Measurements from ENCODE around the gene SMG5.

The SMG5 gene

DNA sequence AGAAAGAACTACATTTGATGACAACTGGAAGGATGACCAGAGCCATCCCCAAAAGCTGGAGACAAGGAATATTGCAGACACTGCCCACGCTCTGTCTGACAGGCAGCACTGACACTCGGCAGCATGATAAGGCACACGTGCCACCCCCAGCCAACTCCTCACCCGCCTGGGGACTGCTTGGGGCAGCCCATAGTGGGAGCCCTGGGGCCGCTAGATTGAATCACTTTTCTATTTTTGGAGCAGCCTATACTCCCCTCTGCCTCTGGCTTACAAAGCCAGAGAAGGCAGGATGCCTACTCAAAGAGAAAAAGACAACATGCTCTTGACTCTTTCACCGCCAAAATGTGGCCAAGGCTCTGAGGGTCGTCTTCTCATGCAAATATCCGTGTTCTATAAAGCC is 1.3 kb downstream of the SMG5 start:
- TF ChIP-seq, protein P1, sequence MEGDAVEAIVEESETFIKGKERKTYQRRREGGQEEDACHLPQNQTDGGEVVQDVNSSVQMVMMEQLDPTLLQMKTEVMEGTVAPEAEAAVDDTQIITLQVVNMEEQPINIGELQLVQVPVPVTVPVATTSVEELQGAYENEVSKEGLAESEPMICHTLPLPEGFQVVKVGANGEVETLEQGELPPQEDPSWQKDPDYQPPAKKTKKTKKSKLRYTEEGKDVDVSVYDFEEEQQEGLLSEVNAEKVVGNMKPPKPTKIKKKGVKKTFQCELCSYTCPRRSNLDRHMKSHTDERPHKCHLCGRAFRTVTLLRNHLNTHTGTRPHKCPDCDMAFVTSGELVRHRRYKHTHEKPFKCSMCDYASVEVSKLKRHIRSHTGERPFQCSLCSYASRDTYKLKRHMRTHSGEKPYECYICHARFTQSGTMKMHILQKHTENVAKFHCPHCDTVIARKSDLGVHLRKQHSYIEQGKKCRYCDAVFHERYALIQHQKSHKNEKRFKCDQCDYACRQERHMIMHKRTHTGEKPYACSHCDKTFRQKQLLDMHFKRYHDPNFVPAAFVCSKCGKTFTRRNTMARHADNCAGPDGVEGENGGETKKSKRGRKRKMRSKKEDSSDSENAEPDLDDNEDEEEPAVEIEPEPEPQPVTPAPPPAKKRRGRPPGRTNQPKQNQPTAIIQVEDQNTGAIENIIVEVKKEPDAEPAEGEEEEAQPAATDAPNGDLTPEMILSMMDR (conservative IDR thresholded peaks at IDR 0.05), result no peak
- peak overlapping the region; percentile 92 for H3K27ac ChIP-seq

DNA sequence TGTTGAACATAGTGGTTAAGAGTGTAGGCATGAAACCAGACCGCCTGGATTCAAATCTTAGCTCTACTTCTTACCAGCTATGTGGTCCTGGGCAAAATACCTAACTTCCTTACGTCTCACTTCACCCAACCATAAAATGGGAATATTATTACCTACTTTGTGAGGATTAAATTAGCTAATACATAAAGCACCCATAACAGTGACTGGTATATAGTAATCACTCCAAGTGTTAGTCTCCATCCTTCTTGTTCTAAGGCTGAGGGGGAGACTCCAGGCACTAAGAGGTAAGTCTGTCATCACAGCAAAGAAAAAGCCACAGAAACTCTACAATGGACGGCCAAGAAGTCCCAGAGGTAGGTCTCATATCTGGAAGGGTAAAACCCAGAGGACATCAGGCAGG is 2.8 kb downstream of the SMG5 start:
- TF ChIP-seq, protein P1 (conservative IDR thresholded peaks at IDR 0.05), result no peak
- H3K27ac ChIP-seq, result no peak overlapping the region

DNA sequence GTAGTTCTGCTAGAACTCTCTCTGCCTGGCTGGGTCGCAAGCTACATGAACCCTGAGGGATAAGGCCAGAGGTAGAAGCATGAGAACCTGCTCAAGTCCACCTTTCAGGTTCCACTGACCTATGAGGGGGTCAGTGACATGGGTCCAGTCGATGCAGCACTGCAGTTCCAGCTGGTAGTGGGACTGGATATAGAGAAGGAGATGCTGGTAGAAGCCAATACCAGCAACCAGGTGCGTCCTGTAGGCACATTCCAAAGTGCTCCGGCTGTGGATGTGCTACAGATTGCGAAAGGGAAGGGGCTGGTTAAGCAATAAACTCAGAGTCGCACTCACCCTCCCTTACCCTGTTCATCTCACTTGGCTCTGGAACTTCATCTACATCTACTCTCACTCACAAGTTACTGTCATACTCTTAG is 5.7 kb downstream of the SMG5 start:
- TF ChIP-seq, protein P1 (conservative IDR thresholded peaks at IDR 0.05), result no peak
- no peak overlapping the region for H3K27ac ChIP-seq

DNA sequence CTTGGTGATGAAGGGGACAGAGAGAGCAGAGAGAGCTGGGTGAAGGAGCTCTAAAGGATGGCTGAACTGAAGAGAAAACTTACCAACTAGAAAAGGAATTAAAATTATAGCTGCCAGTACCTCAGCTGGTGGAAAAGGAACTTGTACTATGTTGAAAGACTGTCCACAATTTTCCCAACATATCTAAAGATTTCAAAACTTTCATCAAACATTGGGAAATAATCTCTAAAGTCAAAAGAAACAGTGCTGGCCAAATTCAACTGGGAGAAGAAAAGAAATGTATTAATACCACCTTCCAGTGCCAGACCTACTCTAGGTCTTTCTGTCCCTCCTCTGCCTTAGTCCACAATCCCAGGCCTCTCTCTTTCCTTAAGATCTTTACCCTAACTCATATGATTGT is 6.1 kb downstream of the SMG5 start:
- no peak overlapping the region for H3K27ac ChIP-seq
- TF ChIP-seq, protein P1 (conservative IDR thresholded peaks at IDR 0.05), result no peak

DNA sequence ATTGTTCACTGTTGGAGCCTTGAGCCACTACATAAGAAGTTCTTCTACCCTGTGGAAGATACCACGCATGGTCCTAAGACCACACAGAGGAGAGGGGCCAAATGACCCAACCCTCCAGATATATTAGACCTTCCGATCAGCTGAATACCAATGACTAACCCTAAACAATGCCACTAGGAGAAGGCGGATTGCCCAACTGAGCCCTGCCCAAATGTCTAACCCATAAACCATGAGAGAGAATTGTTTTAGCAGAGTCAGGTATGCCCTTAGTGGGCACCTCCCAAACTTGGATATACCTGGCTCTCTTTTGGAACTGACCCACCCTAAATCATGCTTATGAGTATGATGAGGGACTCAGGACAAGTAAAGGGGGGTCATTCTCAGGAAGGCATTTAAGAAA is 12.3 kb downstream of the SMG5 start:
- TF ChIP-seq, protein P1 (conservative IDR thresholded peaks at IDR 0.05), result no peak
- no peak overlapping the region for H3K27ac ChIP-seq

DNA sequence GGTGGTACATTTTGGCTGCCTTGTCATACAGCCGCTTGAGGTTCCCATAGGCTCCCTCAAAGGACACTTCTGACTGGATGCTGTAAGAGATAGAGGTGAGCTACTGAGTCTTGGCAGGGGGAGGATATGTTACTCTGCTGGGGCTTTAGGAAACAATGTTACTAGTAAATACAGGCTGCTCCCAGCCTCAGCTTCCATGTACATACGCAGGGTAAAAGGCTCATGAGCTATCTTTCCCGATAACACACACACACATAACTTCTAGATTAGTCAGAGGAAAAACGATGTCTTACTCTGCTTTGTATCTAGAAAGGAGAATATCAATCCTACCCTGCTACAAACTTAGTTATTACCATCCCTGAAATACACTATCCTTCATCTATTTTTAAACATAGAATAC is 14.3 kb downstream of the SMG5 start:
- TF ChIP-seq, protein P1 (conservative IDR thresholded peaks at IDR 0.05), result no peak
- no peak overlapping the region for H3K27ac ChIP-seq

DNA sequence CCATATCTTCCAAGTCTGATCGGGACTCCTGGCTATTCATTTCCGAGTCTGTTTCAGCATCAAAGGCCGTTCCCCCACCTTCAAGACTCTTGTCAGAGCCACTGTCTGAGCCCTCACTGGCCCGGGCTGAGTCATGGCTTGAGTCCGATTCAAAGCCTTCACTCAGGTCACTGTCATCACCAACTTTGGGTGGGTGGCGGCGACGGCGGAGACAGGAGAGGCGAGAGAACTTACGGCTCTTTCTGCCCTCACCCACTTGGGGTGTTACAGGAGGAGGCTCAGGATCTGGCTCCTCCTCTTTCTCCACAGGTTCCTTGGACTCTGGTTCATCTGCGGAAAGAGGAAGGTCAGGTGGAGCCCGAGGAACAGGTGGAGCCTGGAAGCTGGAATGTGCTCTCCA is 16.6 kb downstream of the SMG5 start:
- TF ChIP-seq, protein P1 (conservative IDR thresholded peaks at IDR 0.05), result no peak
- no peak overlapping the region for H3K27ac ChIP-seq

DNA sequence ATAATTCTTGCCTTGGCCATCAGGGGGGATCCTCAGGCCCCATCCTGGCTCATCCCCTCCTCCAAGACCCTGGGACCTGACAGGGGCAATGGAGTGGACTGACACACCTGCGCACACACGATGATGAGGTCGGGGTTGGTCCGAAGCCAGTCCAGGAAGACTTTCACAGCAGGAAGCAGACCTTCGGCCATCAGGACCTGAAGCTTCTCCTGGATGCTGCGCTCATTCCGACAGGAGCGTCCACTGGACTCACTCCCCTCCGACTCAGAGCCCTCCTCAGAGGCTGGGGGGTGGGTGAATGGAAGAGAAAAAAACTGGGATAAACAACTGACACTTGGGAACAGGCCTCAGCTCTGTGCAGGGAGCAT is 19.4 kb downstream of the SMG5 start:
- no peak overlapping the region for H3K27ac ChIP-seq
- TF ChIP-seq, protein P1 (conservative IDR thresholded peaks at IDR 0.05), result no peak
